ENCODE results near the gene AHRR.
A peak's percentile ranks its signal among the peaks of the same experiment; 100 is the strongest.

AHRR gene

GRCh38 chr5:417301-418161, 96.0 kb downstream of the AHRR start:
- in situ Hi-C loops (cut with HindIII; ENCODE audit: low sequenced_read_pairs): no loop called here
- no peak overlapping the region for H3K4me3 ChIP-seq (ENCODE audit: low read depth, low read length)
- no peak for TF ChIP-seq CTCF (IDR thresholded peaks at IDR 0.05; ENCODE audit: low read depth, low read length)
- peak; percentile 19 for DNase-seq (ENCODE audit: low read depth, low spot score)

- no peak for DNase-seq (ENCODE audit: low read depth, low spot score)
- in situ Hi-C loops (cut with HindIII; ENCODE audit: low sequenced_read_pairs): no loop called here
- TF ChIP-seq CTCF (IDR thresholded peaks at IDR 0.05; ENCODE audit: low read depth, low read length): no peak
- H3K4me3 ChIP-seq (ENCODE audit: low read depth, low read length): no peak overlapping the region
These were observed 96.9 kb downstream of the AHRR start for GRCh38 chr5:418162-419121.

- no peak for DNase-seq (ENCODE audit: low read depth, low spot score)
- no peak overlapping the region for H3K4me3 ChIP-seq (ENCODE audit: low read depth, low read length)
- no peak for TF ChIP-seq CTCF (IDR thresholded peaks at IDR 0.05; ENCODE audit: low read depth, low read length)
These were observed 98.5 kb downstream of the AHRR start for GRCh38 chr5:419970-420369.

GRCh38 chr5:420632-421286, 99.2 kb downstream of the AHRR start:
- H3K4me3 ChIP-seq (ENCODE audit: low read depth, low read length): no peak overlapping the region
- DNase-seq (ENCODE audit: low read depth, low spot score): no peak
- TF ChIP-seq CTCF (IDR thresholded peaks at IDR 0.05; ENCODE audit: low read depth, low read length): no peak
- in situ Hi-C loops (cut with HindIII; ENCODE audit: low sequenced_read_pairs): no loop called here

More at GRCh38 chr5:419970-420369, 98.5 kb downstream of the AHRR start:
- in situ Hi-C loops (cut with HindIII; ENCODE audit: low sequenced_read_pairs): no loop called here

- TF ChIP-seq CTCF (IDR thresholded peaks at IDR 0.05; ENCODE audit: low read depth, low read length): no peak
- in situ Hi-C loops (cut with HindIII; ENCODE audit: low sequenced_read_pairs): no loop called here
- DNase-seq (ENCODE audit: low read depth, low spot score): no peak
- no peak overlapping the region for H3K4me3 ChIP-seq (ENCODE audit: low read depth, low read length)
These were observed 99.9 kb downstream of the AHRR start for GRCh38 chr5:421287-421880.

GRCh38 chr5:421901-422300, 100.4 kb downstream of the AHRR start:
- in situ Hi-C loops (cut with HindIII; ENCODE audit: low sequenced_read_pairs): no loop called here
- TF ChIP-seq CTCF (IDR thresholded peaks at IDR 0.05; ENCODE audit: low read depth, low read length): no peak
- no peak for DNase-seq (ENCODE audit: low read depth, low spot score)
- H3K4me3 ChIP-seq (ENCODE audit: low read depth, low read length): no peak overlapping the region

Measured in astrocyte of the spinal cord (primary cell).